ENCODE results near the gene FOSL1. TPM values are rescaled to one million over a fixed set of nuclear protein-coding genes. Genes with fewer than 3 reads are reported as not detected.

The FOSL1 gene
- total RNA-seq, 1 experiment from 2014 or later, result 125 TPM

DNA sequence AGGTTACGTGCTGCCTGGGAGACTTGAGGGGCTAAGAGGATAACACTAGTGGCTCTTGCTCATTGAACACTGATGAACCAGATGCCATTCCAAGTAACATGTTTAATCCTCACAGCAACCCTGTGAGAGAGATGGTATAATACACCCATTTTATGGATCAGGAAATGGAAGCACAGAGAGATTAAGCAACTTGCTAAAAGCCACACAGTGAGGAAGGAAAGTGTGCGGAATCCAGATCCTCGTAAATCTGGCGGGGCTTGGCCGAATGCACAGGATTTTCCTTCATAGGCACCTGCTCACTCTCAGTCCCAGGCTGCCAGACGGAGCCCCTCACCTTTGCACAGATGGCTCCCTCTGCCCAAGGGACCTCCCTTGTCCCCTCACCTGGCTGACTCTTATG is 7.7 kb upstream of the FOSL1 start (continued):
- TF ChIP-seq ELF1 (IDR thresholded peaks at IDR 0.05; ENCODE audit: borderline replicate concordance, low read depth) (no peak), CBX3 (IDR thresholded peaks at IDR 0.05; ENCODE audit: low read depth) (no peak), CEBPB (IDR thresholded peaks at IDR 0.05; ENCODE audit: low read depth) (no peak), ZFX (IDR thresholded peaks at IDR 0.05) (no peak), TCF7L2 (IDR thresholded peaks at IDR 0.05; ENCODE audit: borderline replicate concordance, extremely low read depth, insufficient read depth, insufficient read length) (no peak), FOSL1 (IDR thresholded peaks at IDR 0.05; ENCODE audit: low read depth) (no peak), SIN3A (IDR thresholded peaks at IDR 0.05; ENCODE audit: low read depth) (no peak), EZH2phosphoT487 (IDR thresholded peaks at IDR 0.05; ENCODE audit: borderline replicate concordance) (no peak)
- TF ChIP-seq, protein P1, sequence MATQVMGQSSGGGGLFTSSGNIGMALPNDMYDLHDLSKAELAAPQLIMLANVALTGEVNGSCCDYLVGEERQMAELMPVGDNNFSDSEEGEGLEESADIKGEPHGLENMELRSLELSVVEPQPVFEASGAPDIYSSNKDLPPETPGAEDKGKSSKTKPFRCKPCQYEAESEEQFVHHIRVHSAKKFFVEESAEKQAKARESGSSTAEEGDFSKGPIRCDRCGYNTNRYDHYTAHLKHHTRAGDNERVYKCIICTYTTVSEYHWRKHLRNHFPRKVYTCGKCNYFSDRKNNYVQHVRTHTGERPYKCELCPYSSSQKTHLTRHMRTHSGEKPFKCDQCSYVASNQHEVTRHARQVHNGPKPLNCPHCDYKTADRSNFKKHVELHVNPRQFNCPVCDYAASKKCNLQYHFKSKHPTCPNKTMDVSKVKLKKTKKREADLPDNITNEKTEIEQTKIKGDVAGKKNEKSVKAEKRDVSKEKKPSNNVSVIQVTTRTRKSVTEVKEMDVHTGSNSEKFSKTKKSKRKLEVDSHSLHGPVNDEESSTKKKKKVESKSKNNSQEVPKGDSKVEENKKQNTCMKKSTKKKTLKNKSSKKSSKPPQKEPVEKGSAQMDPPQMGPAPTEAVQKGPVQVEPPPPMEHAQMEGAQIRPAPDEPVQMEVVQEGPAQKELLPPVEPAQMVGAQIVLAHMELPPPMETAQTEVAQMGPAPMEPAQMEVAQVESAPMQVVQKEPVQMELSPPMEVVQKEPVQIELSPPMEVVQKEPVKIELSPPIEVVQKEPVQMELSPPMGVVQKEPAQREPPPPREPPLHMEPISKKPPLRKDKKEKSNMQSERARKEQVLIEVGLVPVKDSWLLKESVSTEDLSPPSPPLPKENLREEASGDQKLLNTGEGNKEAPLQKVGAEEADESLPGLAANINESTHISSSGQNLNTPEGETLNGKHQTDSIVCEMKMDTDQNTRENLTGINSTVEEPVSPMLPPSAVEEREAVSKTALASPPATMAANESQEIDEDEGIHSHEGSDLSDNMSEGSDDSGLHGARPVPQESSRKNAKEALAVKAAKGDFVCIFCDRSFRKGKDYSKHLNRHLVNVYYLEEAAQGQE (IDR thresholded peaks at IDR 0.05; ENCODE audit: low read depth), result no peak

DNA sequence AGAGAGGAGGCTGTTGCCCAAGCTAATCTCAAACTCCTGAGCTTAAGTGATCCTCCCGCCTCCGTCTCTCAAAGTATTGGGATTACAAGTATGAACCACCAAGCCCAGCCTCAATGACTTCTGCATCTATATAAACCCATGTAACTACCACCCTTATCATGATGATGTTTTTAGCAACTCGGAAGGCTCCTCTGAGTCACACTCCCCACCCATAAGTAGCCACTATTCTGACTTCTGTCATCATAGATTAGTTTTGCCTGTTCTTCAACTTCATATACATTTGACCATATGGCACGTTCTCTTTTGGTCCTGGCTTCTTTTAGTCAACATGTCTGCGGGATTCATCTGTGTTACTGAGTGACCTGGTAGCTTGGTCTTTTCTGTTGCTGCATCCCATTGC is 6.4 kb upstream of the FOSL1 start:
- Histone ChIP-seq H3K4me2 (ENCODE audit: low read length) (peak overlapping the region; percentile 54), H3K27ac (ENCODE audit: low read depth, low read length) (no peak overlapping the region), H3K79me2 (ENCODE audit: insufficient read depth, low read length) (peaks cover under 1% of the 10 kb centered on the region; the same call in 1 of the 2 replicates), H3K27me3 (ENCODE audit: insufficient read depth, low read length) (no peaks in the 10 kb centered on the region), H3K9ac (ENCODE audit: low read length) (0 out of 2 replicates have a peak overlapping the region, but pooled peaks have one; percentile 22), H3K4me3 (replicated peaks in 1 of 2; ENCODE audit: low read depth in 1 of 2, low read length in 2 of 2) (no peak overlapping the region), H2AFZ (ENCODE audit: low read depth, low read length, poor library complexity, severe bottlenecking) (no peak overlapping the region), H3K9me3 (ENCODE audit: control insufficient read depth in 1 of 2, insufficient read depth in 1 of 2, low read depth in 1 of 2, low read length in 2 of 2) (no peaks in the 10 kb centered on the region), H3K4me1 (ENCODE audit: control insufficient read depth in 1 of 2, insufficient read depth in 2 of 2, low read length in 2 of 2) (peaks cover 46 to 96% of the 10 kb centered on the region in 2 experiments), H3K9me2 (ENCODE audit: insufficient read depth) (no peaks in the 10 kb centered on the region), H3K36me3 (ENCODE audit: control insufficient read depth in 1 of 2, insufficient read depth in 2 of 2, low read length in 2 of 2) (no peaks in the 10 kb centered on the region), H4K20me1 (ENCODE audit: insufficient read depth) (no peaks in the 10 kb centered on the region)
- RAD21 ChIA-PET (ENCODE audit: low non-redundant PET in 1 of 2, low total read pairs in 2 of 2, uncharacterized antibody in 2 of 2, unreplicated experiment in 2 of 2), result no interaction called here
- ATAC-seq (no peak), DNase-seq (ENCODE audit: low read depth, low spot score) (no peak)
- POLR2A ChIA-PET, result interaction anchor here (1.8 to 10.9 kb wide), 4 partner anchors 9 to 16 kb away, joined by 6 to 124 read pairs (median 9); partner anchors contain the start of genes CCDC85B and FIBP
- no TSS peak for BruUV-seq (replicated peaks)
- TF ChIP-seq JUND (IDR thresholded peaks at IDR 0.05) (no peak), EZH2phosphoT487 (IDR thresholded peaks at IDR 0.05; ENCODE audit: borderline replicate concordance) (no peak), ZFX (IDR thresholded peaks at IDR 0.05) (no peak), EGR1 (IDR thresholded peaks at IDR 0.05; ENCODE audit: low read depth) (no peak), CBX3 (IDR thresholded peaks at IDR 0.05; ENCODE audit: low read depth) (no peak), FOSL1 (IDR thresholded peaks at IDR 0.05; ENCODE audit: low read depth) (no peak)
- TF ChIP-seq, protein P2, sequence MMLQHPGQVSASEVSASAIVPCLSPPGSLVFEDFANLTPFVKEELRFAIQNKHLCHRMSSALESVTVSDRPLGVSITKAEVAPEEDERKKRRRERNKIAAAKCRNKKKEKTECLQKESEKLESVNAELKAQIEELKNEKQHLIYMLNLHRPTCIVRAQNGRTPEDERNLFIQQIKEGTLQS (IDR thresholded peaks at IDR 0.05), result no peak
- TF ChIP-seq, protein P3, sequence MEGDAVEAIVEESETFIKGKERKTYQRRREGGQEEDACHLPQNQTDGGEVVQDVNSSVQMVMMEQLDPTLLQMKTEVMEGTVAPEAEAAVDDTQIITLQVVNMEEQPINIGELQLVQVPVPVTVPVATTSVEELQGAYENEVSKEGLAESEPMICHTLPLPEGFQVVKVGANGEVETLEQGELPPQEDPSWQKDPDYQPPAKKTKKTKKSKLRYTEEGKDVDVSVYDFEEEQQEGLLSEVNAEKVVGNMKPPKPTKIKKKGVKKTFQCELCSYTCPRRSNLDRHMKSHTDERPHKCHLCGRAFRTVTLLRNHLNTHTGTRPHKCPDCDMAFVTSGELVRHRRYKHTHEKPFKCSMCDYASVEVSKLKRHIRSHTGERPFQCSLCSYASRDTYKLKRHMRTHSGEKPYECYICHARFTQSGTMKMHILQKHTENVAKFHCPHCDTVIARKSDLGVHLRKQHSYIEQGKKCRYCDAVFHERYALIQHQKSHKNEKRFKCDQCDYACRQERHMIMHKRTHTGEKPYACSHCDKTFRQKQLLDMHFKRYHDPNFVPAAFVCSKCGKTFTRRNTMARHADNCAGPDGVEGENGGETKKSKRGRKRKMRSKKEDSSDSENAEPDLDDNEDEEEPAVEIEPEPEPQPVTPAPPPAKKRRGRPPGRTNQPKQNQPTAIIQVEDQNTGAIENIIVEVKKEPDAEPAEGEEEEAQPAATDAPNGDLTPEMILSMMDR (IDR thresholded peaks at IDR 0.05 in 2 of 3, conservative IDR thresholded peaks at IDR 0.05 in 1 of 3; ENCODE audit: borderline replicate concordance in 1 of 3, insufficient read depth in 1 of 3, low read depth in 2 of 3, low read length in 2 of 3), result no peak
- CTCF ChIA-PET, result interaction anchor here (1.0 to 1.1 kb wide), 2 partner anchors 15 to 22 kb away, joined by 3 to 4 read pairs; no protein-coding TSS in a partner anchor
- intact Hi-C loops (cut with micrococcal nuclease), result no loop called here
